Adipose tissue (tissue), 3 donors: Measurements from ENCODE around the gene VASP. TPM values are rescaled to one million over a fixed set of nuclear protein-coding genes. Genes with fewer than 3 reads are reported as not detected.
A peak's percentile ranks its signal among the peaks of the same experiment; 100 is the strongest.

Source experiments
- H3K27ac ChIP-seq: one replicate; pipeline ENCODE4 v1.5.1; 2013; ENCODE audit warnings: low read depth, low read length
- WGBS, 3 donors: extraction: QIAGEN DNeasy Blood & Tissue Kit; methylation state at CpG; one replicate each; pipeline ENCODE4 v1.1.7; 2013; 5-methylcytosine and 5-hydroxymethylcytosine counted together
- polyA plus RNA-seq, 3 donors: library from polyadenylated mRNA; stranded (reverse); fragments of 200-250 nt; gene quantifications; one replicate each; pipeline ENCODE4 v1.2.3, GENCODE V29; 2013
- donor health status: healthy with polysubstance abuse.
- donor health status: Bipolar disorder and iron deficiency.
- donor health status: healthy.

Gene VASP
- polyA plus RNA-seq, 3 donors, result 14.9 to 93.0 (median 78.0) TPM

DNA sequence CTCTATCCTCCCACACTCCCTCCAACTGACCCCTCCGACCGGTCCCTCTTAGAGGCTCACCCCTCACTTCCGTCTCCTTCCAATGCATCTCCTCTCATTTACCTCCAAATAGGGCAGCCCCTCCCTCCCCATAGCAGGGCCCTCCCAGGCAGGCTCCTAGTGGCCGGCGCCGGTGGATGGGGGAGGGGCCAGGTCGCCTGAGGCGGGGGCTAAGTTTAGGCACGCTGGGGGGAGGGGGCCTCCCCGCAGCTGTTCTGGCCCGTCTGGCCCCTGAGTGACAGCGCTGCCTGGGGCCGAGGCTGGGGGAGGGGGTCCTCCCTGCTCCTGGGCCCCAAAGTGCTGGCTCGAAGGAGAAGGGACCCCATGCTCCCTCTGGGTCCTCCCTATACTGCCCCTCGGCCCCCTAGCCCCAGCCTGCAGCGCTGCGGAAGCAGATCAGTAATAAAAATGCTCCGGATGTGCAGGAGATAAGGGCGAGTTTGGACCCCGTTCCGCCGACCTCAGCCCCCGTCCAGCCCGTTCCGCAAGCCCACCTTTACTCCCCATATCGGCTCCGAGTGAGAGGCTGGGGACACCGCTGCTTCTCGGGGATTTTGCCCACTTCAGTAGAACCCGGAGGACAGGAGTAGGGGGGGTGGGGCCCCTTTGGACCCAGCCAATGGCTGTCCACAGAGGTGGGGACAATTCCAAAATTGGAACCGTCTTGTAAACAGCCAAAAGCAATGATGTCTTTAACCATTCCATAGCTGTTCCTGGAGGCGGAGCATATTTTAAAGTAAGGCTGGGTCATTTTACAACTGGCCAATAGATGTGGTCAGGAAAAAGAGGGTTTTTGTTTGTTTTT, 14.4 kb upstream of the VASP start:
- H3K27ac ChIP-seq, result no peak overlapping the region
- WGBS, 3 donors, result 6 to 8% (median 6%) methylated on average over 30 to 32 of the region's 32 CpGs

DNA sequence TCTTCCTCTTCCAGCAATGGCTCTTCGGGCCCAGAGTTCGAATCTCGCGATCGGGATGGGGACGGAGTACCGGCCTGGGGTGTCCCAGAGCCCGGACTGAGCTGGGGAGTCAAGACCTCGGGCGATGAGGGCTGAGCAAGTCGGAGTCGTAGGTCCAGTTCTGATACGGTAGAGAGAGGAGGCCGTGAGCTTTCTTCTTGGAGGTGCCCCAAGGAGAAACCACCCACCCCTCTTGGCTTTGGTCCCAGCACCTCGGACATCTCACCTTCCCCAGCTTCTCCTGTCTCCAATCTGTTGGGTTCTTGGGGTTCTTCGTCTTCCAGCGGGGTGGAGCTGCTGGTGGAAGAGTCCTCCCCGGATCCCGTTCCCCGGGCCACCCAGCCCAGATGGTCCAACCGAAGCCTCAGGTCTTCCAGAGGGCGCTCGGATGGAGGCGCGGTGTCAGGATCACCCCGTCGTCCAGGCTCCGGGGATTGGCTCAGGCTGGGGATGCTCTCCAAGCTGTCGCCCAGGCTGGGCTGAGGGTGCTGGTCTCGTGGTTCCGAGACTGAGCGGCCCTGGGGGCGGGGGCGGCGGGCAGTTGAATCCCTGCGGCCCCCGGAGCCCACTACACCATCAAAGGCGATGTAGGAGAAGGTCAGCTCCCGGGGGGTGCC, 12.9 kb upstream of the VASP start:
- H3K27ac ChIP-seq, result no peak overlapping the region
- 91 to 96% (median 96%) methylated on average over 39 of the region's 39 CpGs for WGBS, 3 donors

DNA sequence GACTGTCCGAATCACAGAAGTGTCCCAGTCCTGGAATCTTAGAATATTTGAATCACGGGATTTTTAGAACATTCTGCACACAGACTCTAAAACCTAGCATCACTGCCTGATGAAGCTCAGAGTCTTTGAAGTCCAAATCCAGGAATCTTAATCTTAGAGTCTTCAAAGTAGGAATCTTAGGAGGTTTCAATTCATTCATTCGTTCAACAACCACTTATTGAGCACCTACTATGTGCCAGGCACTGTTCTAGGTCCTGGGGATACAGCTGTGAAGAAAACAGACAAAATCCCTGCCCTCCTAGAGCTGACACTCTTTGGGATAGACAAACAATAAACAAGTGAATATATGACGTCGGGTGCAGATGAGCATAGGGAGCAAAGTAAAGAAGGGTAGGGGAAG, 12.1 kb upstream of the VASP start:
- WGBS, 3 donors, result 74 to 93% (median 88%) methylated on average over 5 of the region's 5 CpGs
- no peak overlapping the region for H3K27ac ChIP-seq

DNA sequence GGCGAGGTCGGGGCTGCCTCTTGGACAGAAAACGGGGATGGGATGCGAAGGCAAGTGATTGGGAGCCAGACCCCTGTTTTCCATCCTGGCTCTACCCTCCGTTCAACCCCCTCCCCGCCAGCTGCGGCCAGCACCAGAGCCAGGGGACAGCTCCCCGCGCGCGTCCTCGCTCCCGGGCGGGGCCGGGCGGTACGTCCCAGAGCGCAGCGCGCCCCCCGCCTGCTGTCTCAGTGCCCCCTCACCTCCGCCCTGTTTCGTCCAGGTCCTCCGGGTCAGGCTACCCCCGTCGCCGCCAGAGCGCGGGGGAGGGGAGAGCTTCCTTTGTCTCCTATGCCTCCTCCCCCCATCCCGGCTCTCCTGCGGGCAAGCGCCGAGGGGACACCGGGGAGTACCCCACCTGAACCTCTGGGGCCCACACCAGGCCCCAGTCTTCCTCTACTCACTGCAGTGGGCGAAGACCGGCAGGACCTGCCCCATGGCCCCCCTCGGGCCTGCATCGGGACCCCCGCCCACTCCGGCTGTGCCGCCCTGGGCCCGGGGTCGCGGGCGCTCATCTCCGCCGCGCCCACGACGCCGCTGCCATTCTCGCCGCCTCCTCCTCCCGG, 10.8 kb upstream of the VASP start:
- H3K27ac ChIP-seq, result no peak overlapping the region
- WGBS, 3 donors, result 0 to 1% (median 0%) methylated on average over 41 to 54 of the region's 54 CpGs

DNA sequence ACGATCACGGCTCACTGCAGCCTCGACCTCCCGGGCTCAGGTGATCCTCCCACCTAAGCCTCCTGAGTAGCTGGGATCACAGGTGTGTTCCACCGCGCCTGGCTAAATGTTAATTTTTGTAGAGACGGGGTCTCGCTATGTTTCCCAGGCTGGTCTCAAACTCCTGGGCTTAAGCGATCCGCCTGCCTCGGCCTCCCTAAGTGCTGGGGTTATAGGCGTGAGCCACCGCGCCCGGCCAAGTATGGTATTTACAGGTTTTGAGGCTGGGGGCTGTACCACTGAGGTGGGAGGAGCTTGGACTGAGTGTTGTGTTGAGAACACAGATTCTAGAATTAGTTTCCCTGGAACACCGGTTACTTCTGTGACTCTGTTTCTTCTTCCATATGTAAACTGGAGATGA, 9.5 kb upstream of the VASP start:
- no peak overlapping the region for H3K27ac ChIP-seq
- 18 to 32% (median 22%) methylated on average over 16 of the region's 16 CpGs for WGBS, 3 donors

DNA sequence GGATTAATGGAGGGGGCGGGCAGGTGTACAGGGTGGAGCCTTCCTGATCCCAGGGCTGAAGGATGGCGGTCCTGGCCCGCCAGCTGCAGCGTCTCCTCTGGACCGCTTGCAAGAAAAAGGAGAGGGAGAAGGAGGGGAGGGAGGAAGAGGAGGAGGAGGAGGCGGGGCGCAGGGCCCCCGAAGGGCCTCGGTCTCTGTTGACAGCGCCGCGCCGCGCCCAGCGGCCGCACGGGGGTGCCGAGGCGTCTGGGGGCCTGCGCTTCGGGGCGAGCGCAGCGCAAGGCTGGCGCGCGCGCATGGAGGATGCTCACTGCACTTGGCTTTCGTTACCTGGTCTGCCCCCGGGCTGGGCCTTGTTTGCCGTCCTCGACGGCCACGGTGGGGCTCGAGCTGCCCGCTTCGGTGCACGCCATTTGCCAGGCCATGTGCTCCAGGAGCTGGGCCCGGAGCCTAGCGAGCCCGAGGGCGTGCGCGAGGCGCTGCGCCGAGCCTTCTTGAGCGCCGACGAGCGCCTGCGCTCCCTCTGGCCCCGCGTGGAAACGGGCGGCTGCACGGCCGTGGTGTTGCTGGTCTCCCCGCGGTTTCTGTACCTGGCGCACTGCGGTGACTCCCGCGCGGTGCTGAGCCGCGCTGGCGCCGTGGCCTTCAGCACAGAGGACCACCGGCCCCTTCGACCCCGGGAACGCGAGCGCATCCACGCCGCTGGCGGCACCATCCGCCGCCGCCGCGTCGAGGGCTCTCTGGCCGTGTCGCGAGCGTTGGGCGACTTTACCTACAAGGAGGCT, 8.7 kb upstream of the VASP start, which contains the start of gene PPM1N:
Gene PPM1N, plus strand, starts transcription at position 33 of the 785 bp plus-strand sequence. Its CDS starts 30 bp downstream, at position 63.
- H3K27ac ChIP-seq, result no peak within 1 kb of the TSS
- WGBS, 3 donors, result 2 to 4% (median 3%) methylated on average over 70 to 89 of the region's 89 CpGs

GRCh38 chr19:45499196-45500180, 7.8 kb upstream of the VASP start:
- 6 to 18% (median 10%) methylated on average over 36 to 37 of the region's 37 CpGs for WGBS, 3 donors
- H3K27ac ChIP-seq, result no peak overlapping the region

DNA sequence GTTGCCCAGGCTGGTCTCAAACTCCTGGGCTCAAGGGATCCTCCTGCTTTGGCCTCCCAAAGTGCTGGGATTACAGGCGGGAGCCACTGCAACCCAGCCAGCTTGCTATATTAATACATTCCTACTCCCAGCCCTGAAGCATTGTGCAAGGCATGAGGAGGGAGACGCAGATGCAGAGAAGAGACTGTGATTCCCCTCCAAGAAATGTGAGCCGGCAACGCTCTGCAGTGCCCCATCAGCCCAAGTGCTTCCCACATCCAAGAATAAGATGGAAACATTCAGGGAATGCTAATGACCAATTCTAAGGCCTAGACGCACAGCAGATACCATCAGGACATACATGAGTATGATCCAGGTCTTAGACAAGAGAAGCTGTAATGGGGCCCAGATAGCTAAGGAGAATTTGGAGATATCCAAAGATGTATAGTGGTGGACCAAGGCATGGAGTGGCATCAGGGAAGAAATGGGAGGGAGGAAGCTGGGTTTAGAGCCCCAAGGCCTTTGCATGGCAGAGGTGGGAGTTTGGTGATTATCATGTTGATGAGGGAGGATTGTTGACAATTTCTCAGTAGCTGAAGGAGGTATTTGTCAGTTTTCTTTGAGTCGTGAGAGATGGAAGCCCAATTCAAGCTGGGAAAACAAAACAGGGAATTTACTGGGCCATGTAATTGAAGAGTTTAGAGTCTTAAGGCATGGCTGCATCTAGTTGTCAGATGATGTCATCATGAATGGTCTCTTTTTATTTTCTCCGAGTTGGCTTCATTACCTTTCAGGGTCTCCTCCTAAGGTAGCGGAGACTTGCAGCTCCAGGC, 6.2 kb upstream of the VASP start:
- H3K27ac ChIP-seq, result no peak overlapping the region
- 81 to 88% (median 85%) methylated on average over 8 of the region's 8 CpGs for WGBS, 3 donors

DNA sequence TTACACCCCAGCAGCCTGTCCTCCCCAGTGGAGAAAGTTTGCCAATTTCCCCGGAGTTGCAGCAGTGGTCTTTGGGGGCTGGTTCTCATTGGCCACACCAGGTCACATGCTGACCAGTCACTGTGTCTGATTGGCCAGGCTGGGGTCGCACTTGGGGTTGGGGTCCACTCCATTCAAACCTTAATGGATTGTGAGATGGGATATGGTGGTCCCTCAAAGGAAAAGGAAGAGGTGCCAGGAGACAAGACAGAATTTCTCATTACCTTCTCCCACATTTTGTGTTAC, 5.6 kb upstream of the VASP start:
- WGBS, 3 donors, result 68 to 74% (median 70%) methylated on average over 2 of the region's 2 CpGs
- no peak overlapping the region for H3K27ac ChIP-seq

- 57 to 72% (median 59%) methylated on average over 5 of the region's 5 CpGs for WGBS, 3 donors
- no peak overlapping the region for H3K27ac ChIP-seq
Measured at GRCh38 chr19:45502111-45502510, 5.2 kb upstream of the VASP start.

DNA sequence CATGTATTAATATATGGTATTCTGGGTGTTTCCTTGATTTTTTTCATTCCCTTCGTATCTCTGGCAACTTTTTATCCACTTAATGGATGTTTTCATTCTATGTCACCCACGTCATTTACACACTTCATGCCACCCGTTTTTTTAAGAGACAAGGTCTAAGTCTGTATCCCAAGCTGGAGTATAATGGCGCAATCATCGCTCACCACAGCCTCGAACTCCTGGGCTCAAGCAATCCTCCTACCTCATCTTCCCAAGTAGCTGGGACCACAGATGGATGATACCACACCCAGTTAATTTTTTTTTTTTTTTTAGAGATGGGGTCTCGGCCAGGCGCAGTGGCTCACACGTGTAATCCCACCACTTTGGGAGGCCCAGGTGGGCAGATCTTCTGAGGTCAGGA, 3.4 kb upstream of the VASP start:
- H3K27ac ChIP-seq, result no peak overlapping the region
- 81 to 84% (median 83%) methylated on average over 9 of the region's 9 CpGs for WGBS, 3 donors

- peak overlapping the region; percentile 70 for H3K27ac ChIP-seq
- 68 to 88% (median 87%) methylated on average over 8 of the region's 8 CpGs for WGBS, 3 donors
Measured at GRCh38 chr19:45505151-45505995, 1.9 kb upstream of the VASP start.

- peak overlapping the region; percentile 70 for H3K27ac ChIP-seq
- WGBS, 3 donors, result 49 to 68% (median 65%) methylated on average over 5 of the region's 5 CpGs
Measured at GRCh38 chr19:45505996-45506245, 1.4 kb upstream of the VASP start.

GRCh38 chr19:45506246-45506988, 862 bp upstream of the VASP start:
- peak overlapping the region; percentile 70 for H3K27ac ChIP-seq
- WGBS, 3 donors, result 1 to 2% (median 1%) methylated on average over 35 to 47 of the region's 47 CpGs

- H3K27ac ChIP-seq, result peak overlapping the region; percentile 70
Measured at GRCh38 chr19:45507872-45508416, 665 bp downstream of the VASP start.

More at GRCh38 chr19:45507872-45508416, 665 bp downstream of the VASP start:
- WGBS, 3 donors, result 0 to 1% (median 0%) methylated on average over 22 of the region's 22 CpGs
